HL-60/S4 treated with retinoic acid at 250 ng/mL for 4 days and 3 days (cell line): Measurements from ENCODE around the gene RNF126.

ENCODE experiments used
- in situ Hi-C: fragments of 300-500 bp; cut with MboI; formaldehyde crosslinking; loops from 2 replicates; pipeline ENCODE4 v1.7.0; 2022; ENCODE audit warnings: low sequenced_read_pairs

The RNF126 gene

DNA sequence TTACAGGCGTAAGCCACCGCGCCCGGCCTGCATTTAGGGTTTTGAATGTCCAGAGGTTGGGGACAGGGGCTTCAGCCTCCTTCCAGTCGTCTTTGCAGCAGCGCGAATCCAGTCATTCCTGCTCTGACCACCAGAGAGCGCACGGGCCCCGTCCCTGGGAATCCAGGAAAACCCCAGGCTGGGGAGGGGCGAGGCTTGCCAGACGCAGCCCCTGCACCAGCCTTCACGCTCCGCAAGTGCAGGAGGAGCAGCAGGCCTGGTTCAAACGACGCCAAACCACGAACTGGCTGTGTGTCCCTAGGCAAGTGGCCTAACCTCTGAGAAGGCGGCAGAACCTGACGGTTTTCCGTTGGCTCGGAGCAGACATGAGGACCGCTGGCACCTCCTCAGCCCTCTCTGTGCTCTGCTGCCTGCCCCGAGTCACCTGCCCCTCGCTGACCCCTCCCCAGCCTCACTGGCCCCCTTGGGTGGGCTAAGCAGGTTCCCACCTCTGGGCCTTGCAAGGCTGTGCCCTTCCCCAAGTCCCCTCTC lies 2.0 kb upstream of the RNF126 start:
- in situ Hi-C loops = loop anchor here (10.0 kb wide), 1 partner anchor 70 kb away; no protein-coding TSS in a partner anchor

DNA sequence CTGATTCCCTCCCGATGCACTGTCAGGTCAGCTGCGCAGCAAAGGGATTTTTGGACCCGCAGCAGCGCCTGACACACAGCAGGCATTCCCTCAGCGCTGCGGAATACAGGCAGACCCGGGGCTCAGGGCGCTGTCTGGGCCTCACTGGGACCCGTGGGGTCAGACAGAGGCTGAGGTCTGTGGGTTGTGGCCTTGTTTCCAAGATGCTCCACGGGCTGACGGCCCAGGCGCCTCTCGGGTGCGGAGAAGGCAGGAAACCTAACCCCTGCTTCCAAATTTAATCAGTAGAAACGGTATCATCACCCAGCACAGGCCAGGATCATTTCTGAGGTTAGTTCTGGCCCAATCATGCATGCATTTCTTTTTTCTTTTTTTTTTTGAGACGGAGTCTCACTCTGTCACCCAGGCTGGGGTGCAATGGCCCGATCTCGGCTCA lies 686 bp upstream of the RNF126 start:
- in situ Hi-C loops = loop anchor here (10.0 kb wide), 1 partner anchor 71 kb away; no protein-coding TSS in a partner anchor

DNA sequence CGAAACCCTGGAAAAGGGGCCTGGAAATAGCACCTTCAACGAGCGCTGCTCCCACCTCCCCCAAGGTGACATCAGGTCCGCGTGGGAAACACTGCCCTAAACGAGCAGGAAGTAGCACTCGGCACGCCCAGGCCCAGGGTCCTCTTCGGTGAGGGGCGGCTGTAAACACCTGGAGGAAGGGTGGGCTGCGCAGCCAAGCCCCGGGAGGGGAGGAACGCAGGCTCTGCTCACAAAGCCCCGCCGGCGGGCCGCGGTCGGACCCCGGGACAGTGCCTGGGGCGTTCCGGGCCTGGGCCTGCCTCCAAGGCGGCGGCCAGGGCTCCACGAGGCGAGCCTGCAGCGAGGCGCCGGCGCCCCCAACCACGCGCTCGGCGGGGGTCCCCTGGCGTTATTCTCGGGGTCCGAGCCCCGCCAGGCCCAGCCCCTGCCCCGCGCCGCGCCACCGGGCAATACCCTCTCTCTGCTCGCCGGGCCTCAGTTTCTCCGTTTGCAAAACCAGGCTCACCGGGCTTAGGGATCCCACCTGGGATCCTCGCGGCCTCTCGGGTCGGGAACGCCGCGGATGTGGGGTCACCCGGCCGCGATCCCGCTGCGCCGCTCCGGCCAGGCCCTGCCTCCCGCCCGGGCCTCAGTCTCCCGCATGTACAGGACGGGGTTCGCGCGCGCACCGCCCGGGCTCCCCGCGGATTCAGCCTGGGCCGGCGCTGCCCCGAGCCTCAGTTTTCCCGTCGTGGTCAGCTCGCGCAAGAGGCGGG lies 630 bp downstream of the RNF126 start:
- in situ Hi-C loops = loop anchor here (10.0 kb wide), 1 partner anchor 72 kb away; no protein-coding TSS in a partner anchor

DNA sequence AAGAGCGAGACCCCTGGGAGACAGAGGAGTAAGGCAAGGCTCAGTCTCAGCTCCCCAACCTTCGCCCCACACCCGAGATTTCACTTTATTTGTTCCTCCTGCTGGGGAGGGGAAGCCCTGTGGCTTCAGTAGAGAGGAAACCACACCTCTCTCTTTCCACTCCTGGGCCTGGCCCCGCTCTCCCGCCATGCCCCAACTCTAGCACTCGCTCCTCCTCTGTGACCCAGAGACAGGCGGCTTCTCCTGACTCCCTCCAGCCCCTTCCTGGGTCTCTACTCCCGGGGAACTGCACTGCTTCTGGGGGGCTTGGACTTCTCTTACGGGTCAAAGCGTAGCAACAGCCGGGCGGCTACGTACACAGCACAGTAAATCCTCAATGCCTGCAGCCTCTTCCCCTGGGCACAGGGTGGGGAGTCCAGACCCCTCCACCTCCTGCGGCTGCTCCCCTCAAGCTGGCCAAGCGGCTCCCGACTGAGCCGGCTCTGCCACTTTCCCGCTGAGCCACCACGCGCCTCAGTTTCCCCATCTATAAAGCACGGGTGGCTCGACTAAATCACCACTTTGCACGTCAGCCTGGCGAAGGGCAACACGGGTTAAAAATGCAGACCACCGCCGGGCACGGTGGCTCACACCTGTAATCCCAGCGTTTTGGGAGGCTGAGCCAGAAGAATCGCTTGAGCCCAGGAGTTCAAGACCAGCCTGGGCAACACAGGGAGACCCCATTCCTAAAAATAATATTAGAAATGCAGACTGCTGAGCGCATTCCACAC lies 1.4 kb downstream of the RNF126 start:
- in situ Hi-C loops = loop anchor here (10.0 kb wide), 1 partner anchor 73 kb away; no protein-coding TSS in a partner anchor

DNA sequence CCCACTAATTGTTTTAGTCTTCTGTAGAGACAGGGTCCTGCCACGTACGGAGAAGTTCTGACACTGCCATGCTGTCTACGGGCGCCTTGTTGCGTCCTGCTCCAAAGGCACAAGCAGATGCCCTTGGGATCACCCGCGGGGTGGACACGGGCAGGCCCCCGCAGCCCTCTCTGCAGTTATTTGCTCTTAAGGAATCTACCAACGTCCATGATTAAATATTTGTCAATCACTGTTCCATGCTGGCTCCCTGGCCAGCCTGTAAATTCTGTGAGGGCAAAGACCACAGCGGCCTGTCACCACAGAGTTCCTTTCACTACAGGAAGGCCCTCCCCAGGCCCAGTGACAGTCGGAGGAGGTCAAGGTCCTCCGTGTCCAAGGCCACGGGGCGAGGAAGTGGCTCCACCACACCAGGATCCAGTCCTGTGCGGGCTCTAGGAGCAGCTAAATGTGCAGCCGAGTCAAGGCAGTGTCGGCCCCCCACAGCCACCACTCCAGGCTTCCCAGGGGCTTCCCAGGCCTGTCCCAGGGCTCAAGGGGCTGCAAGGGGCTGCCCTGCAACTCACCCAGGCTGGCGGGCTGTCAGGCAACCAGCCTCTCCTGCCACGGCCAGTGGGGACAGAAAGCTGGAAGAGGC lies 2.1 kb downstream of the RNF126 start:
- in situ Hi-C loops = loop anchor here (10.0 kb wide), 1 partner anchor 74 kb away; no protein-coding TSS in a partner anchor

DNA sequence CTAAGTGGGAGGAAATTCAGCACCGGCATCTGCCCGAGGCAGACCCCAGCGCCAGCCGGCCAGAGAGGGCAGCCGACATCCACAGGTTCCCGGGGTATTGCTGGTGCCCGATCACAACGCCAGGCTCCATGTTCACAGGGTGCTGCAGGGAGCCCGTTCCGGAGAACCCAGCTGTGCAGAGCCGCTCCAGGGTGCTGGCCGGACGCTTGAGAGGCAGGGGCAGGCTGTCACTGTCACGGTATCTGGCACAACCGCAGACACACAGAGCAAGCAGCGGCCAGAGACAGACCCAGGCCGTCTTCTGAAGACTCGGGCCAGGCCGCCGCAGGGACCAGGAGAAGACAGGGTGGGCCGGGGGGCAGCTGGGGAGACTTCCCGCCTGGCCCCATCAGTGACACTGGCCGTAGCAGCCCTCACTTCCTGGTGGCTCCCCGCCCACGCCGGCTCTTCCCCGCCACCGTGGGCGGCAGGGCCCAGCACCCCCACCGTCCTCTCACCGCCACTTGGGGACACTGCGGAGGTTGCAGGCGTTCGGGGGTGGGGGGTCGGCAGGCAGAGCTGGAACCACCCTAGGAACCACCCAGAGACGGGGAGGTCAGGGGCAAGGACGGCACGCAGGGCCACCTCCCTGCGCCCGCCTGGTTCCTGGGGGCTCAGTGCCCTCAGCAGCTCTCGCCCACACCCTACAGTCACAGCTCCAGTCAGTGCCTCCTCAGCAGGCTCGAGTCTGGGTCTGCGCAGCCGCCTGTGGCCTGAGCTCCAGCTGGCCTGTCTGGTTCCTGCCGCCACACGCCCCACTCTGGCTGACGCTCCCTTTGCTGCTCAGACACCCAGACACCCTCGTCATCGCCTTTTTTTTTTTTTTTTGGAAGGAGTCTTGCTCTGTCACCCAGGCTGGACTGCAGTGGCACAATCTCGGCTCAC lies 3.8 kb downstream of the RNF126 start:
- in situ Hi-C loops = no loop called here

DNA sequence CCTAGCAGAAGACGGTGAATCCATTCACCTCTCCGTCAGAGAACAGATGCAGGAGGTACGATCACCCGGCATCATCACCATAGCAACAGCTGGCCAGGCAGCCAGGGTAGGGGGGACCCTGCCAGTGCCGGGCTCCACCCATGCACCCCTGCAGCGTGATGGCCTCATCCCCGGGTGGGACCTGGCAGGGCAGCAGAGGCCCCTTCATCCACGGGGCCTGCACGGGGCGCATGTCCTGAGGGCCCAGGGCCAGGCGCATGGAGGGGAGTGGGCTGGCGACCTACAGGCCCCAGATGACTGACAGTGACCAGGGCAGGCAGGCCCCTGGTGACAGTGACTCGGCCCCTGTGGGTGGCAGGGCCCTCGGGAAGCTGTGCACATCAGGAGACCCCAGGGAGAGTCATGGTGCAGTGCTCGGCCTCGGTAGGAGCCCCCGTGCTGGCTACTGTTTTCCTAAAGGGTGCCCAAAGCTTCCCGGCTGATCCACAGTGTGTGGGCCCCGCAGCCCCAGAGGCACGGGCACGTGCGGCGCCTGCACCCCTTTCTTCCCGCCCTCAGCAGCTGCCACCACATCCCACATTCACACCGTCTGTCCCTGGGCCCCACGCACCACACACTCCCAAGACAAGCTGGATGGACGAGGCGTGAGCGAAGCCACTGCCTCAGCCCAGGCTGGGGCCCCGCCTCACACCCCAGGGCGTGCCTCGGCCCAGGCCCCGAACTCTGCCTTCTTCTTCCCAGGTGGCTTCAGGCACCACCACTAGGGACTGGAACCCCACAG lies 4.8 kb downstream of the RNF126 start:
- in situ Hi-C loops = no loop called here

DNA sequence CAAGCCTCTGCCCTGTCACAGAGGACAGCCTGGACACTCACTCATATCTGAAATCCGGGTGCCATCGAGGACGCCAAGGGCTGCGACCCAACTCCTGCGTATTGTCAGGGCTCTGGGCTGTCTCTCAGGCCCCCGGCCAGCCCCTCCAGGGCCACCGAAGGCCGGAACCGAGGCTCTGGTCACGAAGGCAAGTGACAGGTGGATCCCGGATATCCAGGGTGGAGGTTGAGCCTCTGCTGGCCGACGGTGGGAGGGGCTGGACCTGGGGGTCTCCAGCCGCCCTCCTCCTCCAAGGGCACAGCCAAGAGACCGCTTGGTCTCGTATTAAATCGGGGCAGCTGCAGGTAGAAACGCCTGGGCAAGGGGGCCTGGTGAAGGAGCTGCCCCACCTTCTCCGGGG lies 5.4 kb downstream of the RNF126 start:
- in situ Hi-C loops = no loop called here

DNA sequence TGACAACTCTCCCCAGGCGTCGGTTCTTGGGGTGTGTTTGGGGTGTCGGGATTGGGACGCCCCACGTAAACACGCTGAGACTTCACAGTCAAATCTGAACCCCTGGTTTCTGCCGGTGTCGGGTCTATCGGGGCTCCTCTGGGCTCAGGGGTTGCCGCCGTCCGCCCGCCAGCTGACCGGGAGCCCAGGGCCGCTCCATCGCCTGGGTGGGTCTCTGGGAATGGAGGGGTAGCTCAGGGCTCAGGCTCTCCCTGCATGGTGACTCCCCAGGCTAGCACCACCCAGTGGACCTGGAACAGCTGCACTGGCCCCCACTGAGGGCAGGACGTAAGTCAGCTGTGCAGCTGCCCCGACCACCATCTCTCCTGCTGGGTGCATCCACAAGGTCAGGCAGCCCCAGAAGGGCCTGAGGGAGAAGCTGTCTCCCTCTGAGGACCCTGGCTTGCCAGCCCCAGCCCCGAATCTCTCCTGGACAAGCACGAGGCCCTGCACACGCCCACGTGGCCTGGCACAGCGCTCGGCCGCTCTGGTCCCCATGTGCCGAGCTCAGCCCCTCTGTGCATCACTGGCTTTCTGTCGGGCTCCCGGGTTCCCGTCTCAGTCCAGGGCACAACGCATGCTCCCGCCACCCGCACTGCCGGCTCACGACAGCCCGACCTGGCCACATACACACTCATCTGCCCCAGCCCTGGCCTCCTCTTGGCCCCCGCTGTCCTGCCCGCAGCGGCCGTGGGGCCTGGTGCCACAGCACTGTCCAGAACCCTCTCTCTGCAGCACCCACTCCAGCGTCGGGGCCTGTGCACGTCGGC lies 6.1 kb downstream of the RNF126 start:
- in situ Hi-C loops = no loop called here

DNA sequence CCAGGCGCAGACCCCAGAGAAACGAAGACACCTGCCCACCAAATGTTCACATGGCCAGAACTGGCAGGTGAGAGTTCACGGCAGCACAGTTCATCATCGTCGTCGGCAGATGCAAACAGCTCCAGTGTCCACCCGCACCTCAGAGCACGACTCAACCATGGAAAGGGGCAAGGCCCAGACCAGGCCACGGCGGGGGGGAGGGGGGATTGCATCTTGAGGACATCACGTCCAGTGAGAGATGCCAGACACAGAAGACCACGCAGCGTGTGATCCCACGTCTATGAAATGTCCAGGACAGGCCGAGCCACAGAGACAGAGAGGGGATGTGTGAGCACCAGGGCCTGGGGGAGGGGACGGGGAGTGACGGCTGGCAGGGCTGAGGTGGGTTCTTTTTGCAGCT lies 7.3 kb downstream of the RNF126 start:
- in situ Hi-C loops = no loop called here

DNA sequence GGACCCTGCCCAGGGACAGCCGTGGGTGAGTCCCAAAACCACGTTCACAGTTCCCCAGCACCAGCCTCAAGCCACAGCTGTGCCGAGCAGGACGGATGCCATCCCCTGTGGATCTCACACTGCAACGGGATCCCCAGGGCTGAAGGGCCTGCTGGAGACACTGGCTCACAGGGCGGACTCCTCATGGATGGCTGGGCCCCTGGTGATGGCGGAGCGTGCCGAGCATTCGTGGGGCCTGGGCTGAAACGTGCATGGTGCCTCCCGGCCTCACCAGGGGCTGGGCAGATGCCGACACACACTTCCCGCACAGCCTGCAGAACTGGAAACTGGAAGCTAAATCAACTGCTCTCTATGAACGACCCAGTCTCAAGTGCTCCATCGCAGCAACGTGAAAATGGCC lies 9.6 kb downstream of the RNF126 start:
- in situ Hi-C loops = no loop called here

DNA sequence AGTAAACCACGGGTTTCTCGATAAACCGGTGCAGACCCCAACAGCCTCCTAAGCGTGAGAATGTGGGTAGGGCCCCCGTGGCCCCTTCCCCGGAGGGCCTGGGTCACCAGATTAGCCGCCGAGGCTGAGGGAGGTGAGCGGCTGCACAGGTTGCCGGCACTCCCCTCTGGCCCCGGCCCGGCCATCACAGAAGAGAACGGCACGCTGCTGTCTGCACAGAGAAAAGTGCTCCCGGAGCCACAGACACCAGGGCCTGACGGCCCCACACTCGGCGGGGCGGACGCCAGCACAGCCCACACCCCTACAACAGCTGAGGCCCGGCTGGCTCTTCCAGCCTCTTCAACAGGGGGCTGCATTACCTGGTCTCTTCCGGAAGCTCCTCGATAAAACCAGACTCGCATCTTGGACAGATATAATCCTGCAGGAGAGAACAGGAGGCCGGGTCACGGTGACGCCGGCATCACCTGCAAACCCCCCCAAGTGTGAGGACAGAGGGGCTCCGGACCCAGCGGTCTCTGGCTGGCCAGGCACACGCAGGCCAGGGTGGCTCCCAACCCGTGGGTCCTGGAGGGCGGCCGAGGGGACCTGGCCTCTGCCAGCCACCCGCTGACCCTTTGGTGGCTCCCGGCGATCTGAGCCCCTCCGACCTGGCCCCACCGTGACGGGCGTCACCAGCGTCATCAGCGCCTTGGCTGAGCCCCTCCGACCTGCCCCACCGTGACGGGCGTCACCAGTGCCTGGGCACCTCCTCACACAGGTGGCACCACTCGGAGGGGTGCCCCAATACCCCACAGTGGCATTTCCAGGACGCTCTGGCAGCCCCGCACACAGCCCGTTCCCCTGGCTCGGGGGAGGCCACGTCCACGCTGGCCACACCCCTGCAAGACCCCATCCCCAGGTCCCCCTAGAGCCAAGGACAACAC lies 10.3 kb downstream of the RNF126 start:
- in situ Hi-C loops = no loop called here

DNA sequence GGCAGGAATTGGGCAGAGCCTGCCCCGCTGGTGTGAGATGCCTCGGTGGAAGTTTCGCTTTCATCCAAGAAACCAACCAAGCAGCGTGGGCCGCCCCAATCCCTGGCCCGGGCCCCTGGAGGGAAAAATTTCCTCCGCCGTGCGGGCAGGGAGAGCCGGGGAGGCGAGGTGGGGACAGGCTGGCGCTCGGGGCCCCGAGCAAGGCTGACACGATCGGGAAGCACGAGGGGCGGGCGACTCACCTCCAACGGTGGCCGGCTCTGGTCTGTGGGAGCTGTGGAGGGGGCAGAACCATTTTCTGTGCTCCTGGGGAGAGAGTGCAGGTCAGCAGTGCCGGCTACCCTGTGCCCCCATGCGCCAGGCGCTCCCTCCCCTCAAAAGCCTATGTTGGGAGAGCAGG lies 11.0 kb downstream of the RNF126 start:
- in situ Hi-C loops = no loop called here

DNA sequence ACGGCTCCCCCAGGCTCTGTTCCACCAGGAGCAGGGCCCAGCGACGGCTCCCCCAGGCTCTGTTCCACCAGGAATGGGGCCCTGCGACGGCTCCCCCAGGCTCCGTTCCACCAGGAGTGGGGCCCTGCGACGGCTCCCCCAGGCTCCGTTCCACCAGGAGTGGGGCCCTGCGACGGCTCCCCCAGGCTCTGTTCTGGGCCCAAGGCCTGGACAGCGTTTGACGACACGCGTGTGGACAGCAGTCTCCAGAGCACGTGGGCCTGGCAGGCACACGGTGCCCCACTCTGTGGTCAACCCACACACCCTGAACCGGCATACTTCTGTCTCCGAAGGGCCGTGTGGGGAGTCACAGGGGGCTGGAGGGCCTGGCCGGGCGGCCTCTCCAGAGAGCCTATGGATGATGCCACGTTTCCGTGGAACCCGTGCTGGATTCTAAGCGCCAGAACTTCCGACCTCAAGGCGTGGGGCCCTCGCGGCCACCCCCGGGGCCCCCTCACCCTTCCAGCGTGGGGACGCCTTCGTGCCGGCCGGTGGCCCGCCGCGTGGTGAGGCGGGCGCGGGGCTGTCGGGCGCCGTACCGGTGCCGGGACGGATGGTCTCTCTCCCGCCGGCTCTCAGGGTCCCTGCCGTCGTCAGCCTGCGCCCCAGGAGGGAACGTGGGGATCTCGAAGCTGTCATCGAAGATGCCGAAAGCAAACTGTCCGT lies 11.7 kb downstream of the RNF126 start:
- in situ Hi-C loops = no loop called here

DNA sequence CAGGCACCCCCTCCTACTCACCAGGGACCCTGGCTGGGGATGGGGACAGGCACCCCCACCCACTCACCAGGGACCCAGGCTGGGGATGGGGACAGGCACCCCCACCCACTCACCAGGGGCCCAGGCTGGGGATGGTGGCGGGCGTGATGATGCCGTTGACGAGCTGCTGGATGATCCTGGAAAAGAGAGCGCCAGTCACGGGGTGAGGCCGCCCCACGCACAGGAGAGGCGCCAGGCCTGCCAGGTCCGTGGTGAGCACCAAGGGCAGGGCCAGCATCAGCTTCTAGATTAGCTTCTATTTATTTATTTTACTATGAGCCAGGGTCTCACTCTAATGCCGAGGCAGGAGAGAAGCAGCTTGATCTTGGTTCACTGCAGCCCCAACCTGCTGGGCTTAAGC lies 12.9 kb downstream of the RNF126 start:
- in situ Hi-C loops = no loop called here

DNA sequence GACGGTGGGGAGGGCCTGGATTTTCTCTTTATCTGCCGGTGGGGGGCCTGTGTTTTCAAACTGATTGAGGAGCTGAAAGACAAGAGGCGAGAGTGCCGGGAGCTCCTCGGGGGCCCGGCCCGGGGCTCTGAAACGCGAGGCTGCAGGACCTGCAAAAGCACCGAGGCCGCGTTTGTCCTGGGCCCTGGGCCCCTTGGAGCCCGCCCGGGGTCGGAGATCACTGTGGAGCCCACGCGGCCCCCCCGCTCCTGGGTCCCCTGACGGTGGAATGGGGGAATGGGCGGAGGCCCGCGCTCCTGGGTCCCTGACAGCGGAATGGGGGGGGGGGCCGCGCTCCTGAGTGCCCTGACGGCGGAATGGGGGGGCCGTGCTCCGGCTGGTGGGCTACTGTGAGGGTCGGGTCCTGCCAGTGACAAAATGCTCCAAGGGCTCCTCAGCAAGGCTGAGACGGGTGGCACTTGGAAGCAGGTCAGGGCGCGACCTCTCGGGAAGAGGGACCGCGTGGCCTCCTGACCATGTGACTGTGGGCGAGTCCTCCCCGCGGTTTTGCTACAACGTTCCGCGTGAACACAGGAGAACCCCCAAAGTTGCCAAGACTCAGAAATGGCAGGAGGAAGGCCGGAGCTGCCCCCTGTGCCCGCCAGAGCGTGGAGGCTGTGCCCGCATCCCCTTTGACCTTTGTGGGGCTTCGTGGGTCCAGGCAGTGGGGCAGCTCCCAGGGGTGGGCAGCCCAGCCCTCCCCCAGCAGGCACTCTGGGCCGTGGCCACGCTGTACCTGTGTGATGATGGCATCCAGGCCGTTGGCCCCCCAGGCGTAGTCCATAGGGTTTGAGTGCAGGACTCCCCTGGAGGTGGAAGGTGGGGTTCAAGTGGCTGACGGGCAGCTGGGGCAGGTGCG lies 13.9 kb downstream of the RNF126 start:
- in situ Hi-C loops = no loop called here
